K562 (cell line): ENCODE measurements around the gene PSMD9. TPM values are rescaled to one million over a fixed set of nuclear protein-coding genes. Genes with fewer than 3 reads are reported as not detected.

Source experiments
- BCOR ChIP-seq: fragments of 450-650 bp; IDR thresholded peaks from 2 replicates; pipeline ENCODE4 v1.6.1; 2016
- BRD9 ChIP-seq: fragments of 450-650 bp; IDR thresholded peaks from 2 replicates; pipeline ENCODE4 v1.6.1; 2018; ENCODE audit warnings: low read depth; ENCODE audit not compliant: partially characterized antibody
- CREM ChIP-seq: IDR thresholded peaks from 2 replicates; pipeline ENCODE4 v1.6.1; 2014; ENCODE audit warnings: antibody characterized with exemption, low read depth
- HDAC1 ChIP-seq, 2 experiments: fragments of 450-650 bp; IDR thresholded peaks; 2 replicates each; pipeline ENCODE4 v1.6.1; 2016 to 2017; ENCODE audit warnings: inconsistent platforms in 1 of 2, mild to moderate bottlenecking in 1 of 2, moderate library complexity in 1 of 2
- HNRNPK ChIP-seq: fragments of 200-400 bp; formaldehyde crosslinking; IDR thresholded peaks from one replicate; pipeline ENCODE4 v1.6.1; 2018; ENCODE audit warnings: mild to moderate bottlenecking, low read depth, low read length; ENCODE audit not compliant: poor library complexity, severe bottlenecking
- IRF2 ChIP-seq: sonication (generic); formaldehyde crosslinking; IDR thresholded peaks from 2 replicates; pipeline ENCODE4 v1.8.1; 2022; ENCODE audit warnings: mild to moderate bottlenecking, missing genetic modification reagents
- NONO ChIP-seq, 2 experiments: fragments of 200-400 bp in 1 of 2; fragments of 450-650 bp in 1 of 2; formaldehyde crosslinking in 1 of 2; IDR thresholded peaks; 2 replicates each; pipeline ENCODE4 v1.6.1; 2017; ENCODE audit warnings: low read depth in 2 of 2, mild to moderate bottlenecking in 2 of 2, moderate library complexity in 2 of 2, low read length in 1 of 2
- OTX1 ChIP-seq: fragments of 450-650 bp; formaldehyde crosslinking; IDR thresholded peaks from 2 replicates; pipeline ENCODE4 v1.4.0; 2022; ENCODE audit warnings: mild to moderate bottlenecking
- PPARD ChIP-seq: fragments of 250-450 bp; sonication (Bioruptor Pico); IDR thresholded peaks from 2 replicates; pipeline ENCODE4 v1.8.0; 2022; ENCODE audit warnings: inconsistent platforms, mild to moderate bottlenecking, moderate library complexity
- RAD51 ChIP-seq: fragments of 450-650 bp; IDR thresholded peaks from 2 replicates; pipeline ENCODE4 v1.7.1; 2016; ENCODE audit warnings: low read depth, mild to moderate bottlenecking, borderline replicate concordance
- REST ChIP-seq, 2 experiments: fragments of 450-650 bp; formaldehyde crosslinking in 1 of 2; IDR thresholded peaks; 2 replicates each; pipeline versions ENCODE4 v1.4.0 to v1.6.1; 2014 to 2020; ENCODE audit warnings: mild to moderate bottlenecking in 2 of 2, borderline replicate concordance in 1 of 2, low read depth in 1 of 2
- TAF9B ChIP-seq: fragments of 450-650 bp; IDR thresholded peaks from 2 replicates; pipeline ENCODE4 v1.6.1; 2018; ENCODE audit warnings: mild to moderate bottlenecking; ENCODE audit not compliant: partially characterized antibody
- XRCC3 ChIP-seq: fragments of 450-650 bp; IDR thresholded peaks from 2 replicates; pipeline ENCODE4 v1.6.1; 2017; ENCODE audit warnings: mild to moderate bottlenecking, moderate library complexity
- ZKSCAN1 ChIP-seq: fragments of 150-350 bp; IDR thresholded peaks from 2 replicates; pipeline ENCODE4 v1.6.1; 2016; ENCODE audit warnings: low read depth, low read length
- ZNF134 ChIP-seq: fragments of 250-450 bp; sonication (Bioruptor Pico); conservative IDR thresholded peaks from 2 replicates; pipeline ENCODE4 v1.4.0; 2020
- ZNF436 ChIP-seq: fragments of 250-450, 450-650 bp; sonication (Bioruptor Pico); formaldehyde crosslinking; IDR thresholded peaks from 2 replicates; pipeline ENCODE4 v1.7.0; 2020; ENCODE audit warnings: mild to moderate bottlenecking
- ZNF561 ChIP-seq: fragments of 450-650 bp; formaldehyde crosslinking; conservative IDR thresholded peaks from 2 replicates; pipeline ENCODE4 v1.4.0; 2020; ENCODE audit warnings: mild to moderate bottlenecking, moderate library complexity
- polyA plus RNA-seq, 8 experiments: library from polyadenylated mRNA; depleted of rRNA in 4 of 8; stranded (reverse) in 5 of 8; unstranded in 3 of 8; fragments of >200 nt; fragmentation: Nextera tagmentation in 2 of 8; fragmentation: Illumina TruSeq in 1 of 8; extraction: Ambion mirVana in 2 of 8; extraction: Trizol in 1 of 8; gene quantifications; 2 replicates each; pipeline versions ENCODE4 v1.2.1 to v1.2.3, GENCODE V29; 2011 to 2014; ENCODE audit warnings: inconsistent platforms in 1 of 8, missing spikeins in 1 of 8
- total RNA-seq, 7 experiments: library from RNA; depleted of rRNA in 6 of 7; stranded (reverse); fragments of >200 nt in 6 of 7; fragmentation: Illumina TruSeq in 2 of 7; extraction: Trizol in 2 of 7; gene quantifications; 2 replicates each; pipeline versions ENCODE4 v1.2.1 to v1.2.3, GENCODE V29; 2011 to 2021; ENCODE audit warnings: low replicate concordance in 1 of 7
- TF ChIP-seq, protein P1 (sequence below), 2 experiments: fragments of 250-450 bp in 1 of 2; fragments of 450-650 bp in 1 of 2; sonication (Bioruptor Pico) in 1 of 2; IDR thresholded peaks; 2 replicates each; pipeline versions ENCODE4 v1.6.1 to v1.8.0; 2016 to 2021; ENCODE audit warnings: mild to moderate bottlenecking in 2 of 2, moderate library complexity in 2 of 2, missing compliant biosample characterization in 1 of 2, missing genetic modification characterization in 1 of 2
- TF ChIP-seq, protein P2 (sequence below): fragments of 450-650 bp; IDR thresholded peaks from 2 replicates; pipeline ENCODE4 v1.6.1; 2016; ENCODE audit warnings: antibody characterized with exemption

The PSMD9 gene
- total and polyA plus RNA-seq, 9 of the 15 experiments (the other 6 are each of a cell fraction or from before 2014, with no cell fraction given) = 12.2 to 143 (median 61.3) TPM

DNA sequence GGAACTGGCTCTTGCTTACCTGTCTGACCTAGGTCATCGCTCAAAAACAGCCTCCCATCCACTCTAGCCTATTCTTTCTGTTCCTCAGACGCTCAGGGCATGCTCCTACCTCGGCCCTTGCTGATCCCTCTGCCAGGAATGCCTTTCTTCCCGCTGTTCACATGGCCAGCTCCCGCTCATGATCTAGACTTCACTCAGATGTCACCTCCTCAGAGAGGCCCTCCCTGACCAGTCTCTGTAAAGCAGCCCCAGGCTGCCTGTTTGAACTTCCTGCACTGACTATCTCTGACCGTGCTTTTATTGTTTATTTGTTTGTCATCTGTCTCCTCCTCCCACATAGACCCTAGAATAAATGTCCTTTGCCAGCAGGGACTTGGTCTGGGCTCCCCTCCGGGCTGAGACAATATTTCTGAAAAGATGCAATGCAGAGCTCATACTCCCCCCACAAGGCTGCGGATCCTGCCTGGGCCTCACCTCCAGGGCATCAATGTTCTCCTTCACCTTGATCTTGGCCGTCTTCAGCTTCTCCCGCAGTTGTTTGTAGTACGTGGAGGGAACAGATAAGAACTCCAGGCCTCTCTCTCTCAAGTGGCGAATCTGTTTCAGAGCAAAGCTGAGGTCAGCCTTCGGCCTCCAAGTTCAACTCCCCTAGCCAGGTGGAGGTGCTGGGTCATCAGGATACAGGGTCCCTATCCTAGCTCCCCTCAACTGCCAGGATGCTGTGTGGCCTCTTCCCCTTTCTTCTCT is 45.2 kb upstream of the PSMD9 start (continued):
- TF ChIP-seq REST (IDR thresholded peaks at IDR 0.05; ENCODE audit: borderline replicate concordance) (no peak), REST (CRISPR knock-in tag; IDR thresholded peaks at IDR 0.05; ENCODE audit: low read depth) (no peak), TAF9B (no peak), RAD51 (no peak), CREM (0 out of 2 replicates have a peak, but pooled peaks have one; percentile 8), HNRNPK (no peak), ZNF134 (CRISPR knock-in tag) (no peak), ZNF561 (CRISPR knock-in tag) (no peak), PPARD (CRISPR knock-in tag) (no peak), IRF2 (no peak), ZNF436 (CRISPR knock-in tag) (peak; percentile 84), BRD9 (no peak), NONO (IDR thresholded peaks at IDR 0.05; ENCODE audit: low read depth in 2 of 2, low read length in 1 of 2) (no peak), XRCC3 (no peak), BCOR (peak; percentile 80), HDAC1 (IDR thresholded peaks at IDR 0.05) (peak in 1 of 2 experiments; percentile 9; a peak in 1 of 4 replicates), ZKSCAN1 (no peak), OTX1 (CRISPR knock-in tag) (no peak)
- TF ChIP-seq, protein P1, sequence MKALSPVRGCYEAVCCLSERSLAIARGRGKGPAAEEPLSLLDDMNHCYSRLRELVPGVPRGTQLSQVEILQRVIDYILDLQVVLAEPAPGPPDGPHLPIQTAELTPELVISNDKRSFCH (CRISPR knock-in tag; IDR thresholded peaks at IDR 0.05) = no peak
- TF ChIP-seq, protein P1 (tag; IDR thresholded peaks at IDR 0.05) = no peak
- TF ChIP-seq, protein P2, sequence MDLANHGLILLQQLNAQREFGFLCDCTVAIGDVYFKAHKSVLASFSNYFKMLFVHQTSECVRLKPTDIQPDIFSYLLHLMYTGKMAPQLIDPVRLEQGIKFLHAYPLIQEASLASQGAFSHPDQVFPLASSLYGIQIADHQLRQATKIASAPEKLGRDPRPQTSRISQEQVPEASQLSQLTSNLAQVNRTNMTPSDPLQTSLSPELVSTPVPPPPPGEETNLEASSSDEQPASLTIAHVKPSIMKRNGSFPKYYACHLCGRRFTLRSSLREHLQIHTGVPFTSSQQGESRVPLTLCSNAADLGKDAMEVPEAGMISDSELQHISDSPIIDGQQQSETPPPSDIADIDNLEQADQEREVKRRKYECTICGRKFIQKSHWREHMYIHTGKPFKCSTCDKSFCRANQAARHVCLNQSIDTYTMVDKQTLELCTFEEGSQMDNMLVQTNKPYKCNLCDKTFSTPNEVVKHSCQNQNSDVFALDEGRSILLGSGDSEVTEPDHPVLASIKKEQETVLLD = no peak
